ENCODE data around the gene ST3GAL3. TPM values are rescaled to one million over a fixed set of nuclear protein-coding genes. Genes with fewer than 3 reads are reported as not detected.

The ST3GAL3 gene
- total RNA-seq, 1 experiment from 2014 or later = 26.8 TPM

DNA sequence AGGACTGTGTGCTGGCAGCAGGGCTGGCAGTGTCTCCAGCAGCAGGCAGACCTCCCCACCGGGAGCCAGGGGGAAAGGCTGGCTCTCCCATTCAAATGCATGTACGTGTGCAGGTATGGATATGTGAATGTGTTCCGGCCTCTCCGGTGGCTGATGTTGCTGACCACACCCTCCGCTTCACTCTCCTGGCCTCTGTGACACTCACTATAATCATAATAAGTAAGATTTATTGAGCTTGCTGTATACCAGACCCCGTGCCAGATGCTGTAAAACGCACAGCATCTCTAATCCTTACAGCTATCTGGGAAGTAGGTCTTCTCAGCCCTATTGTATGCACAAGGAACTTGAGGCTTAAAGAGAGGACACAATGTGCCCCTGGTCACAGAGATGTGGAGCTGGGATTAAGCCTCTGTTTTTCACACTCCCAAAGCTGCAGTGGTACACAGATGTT, 205.7 kb downstream of the ST3GAL3 start:
- BruUV-seq (replicated peaks) = no TSS peak
- Histone ChIP-seq H3K4me1 (ENCODE audit: insufficient read depth, low read length, poor library complexity, severe bottlenecking) (peaks cover 39% of the 10 kb centered on the region), H3K27me3 (replicated peaks; ENCODE audit: insufficient read depth, low read depth, low read length, poor library complexity) (no peaks in the 10 kb centered on the region), H3K4me3 (ENCODE audit: low read depth, low read length, poor library complexity, severe bottlenecking) (no peak overlapping the region), H3K36me3 (ENCODE audit: insufficient read depth, low read length, poor library complexity, severe bottlenecking) (no peaks in the 10 kb centered on the region), H3K27ac (ENCODE audit: low read depth, low read length, poor library complexity, severe bottlenecking) (peak overlapping the region; percentile 90), H3K9me3 (ENCODE audit: low read depth, low read length, poor library complexity, severe bottlenecking) (no peaks in the 10 kb centered on the region)
- intact Hi-C loops (cut with micrococcal nuclease; ENCODE audit: unreplicated experiment) = no loop called here
- TF ChIP-seq, protein P1, sequence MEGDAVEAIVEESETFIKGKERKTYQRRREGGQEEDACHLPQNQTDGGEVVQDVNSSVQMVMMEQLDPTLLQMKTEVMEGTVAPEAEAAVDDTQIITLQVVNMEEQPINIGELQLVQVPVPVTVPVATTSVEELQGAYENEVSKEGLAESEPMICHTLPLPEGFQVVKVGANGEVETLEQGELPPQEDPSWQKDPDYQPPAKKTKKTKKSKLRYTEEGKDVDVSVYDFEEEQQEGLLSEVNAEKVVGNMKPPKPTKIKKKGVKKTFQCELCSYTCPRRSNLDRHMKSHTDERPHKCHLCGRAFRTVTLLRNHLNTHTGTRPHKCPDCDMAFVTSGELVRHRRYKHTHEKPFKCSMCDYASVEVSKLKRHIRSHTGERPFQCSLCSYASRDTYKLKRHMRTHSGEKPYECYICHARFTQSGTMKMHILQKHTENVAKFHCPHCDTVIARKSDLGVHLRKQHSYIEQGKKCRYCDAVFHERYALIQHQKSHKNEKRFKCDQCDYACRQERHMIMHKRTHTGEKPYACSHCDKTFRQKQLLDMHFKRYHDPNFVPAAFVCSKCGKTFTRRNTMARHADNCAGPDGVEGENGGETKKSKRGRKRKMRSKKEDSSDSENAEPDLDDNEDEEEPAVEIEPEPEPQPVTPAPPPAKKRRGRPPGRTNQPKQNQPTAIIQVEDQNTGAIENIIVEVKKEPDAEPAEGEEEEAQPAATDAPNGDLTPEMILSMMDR (conservative IDR thresholded peaks at IDR 0.05; ENCODE audit: low read depth, low read length) = no peak
- TF ChIP-seq EZH2 (IDR thresholded peaks at IDR 0.05; ENCODE audit: borderline replicate concordance, low read depth, low read length, poor library complexity, severe bottlenecking) = no peak
- ChIA-PET CTCF (interaction anchor here (1.3 kb wide), 1 partner anchor 150 kb away, joined by 5 read pairs; no protein-coding TSS in a partner anchor), POLR2A (ENCODE audit: low non-redundant PET) (interaction anchor here (0.6 kb wide), 1 partner anchor 930 kb away, joined by 5 read pairs; no protein-coding TSS in a partner anchor)
- no peak for DNase-seq (ENCODE audit: low spot score)

DNA sequence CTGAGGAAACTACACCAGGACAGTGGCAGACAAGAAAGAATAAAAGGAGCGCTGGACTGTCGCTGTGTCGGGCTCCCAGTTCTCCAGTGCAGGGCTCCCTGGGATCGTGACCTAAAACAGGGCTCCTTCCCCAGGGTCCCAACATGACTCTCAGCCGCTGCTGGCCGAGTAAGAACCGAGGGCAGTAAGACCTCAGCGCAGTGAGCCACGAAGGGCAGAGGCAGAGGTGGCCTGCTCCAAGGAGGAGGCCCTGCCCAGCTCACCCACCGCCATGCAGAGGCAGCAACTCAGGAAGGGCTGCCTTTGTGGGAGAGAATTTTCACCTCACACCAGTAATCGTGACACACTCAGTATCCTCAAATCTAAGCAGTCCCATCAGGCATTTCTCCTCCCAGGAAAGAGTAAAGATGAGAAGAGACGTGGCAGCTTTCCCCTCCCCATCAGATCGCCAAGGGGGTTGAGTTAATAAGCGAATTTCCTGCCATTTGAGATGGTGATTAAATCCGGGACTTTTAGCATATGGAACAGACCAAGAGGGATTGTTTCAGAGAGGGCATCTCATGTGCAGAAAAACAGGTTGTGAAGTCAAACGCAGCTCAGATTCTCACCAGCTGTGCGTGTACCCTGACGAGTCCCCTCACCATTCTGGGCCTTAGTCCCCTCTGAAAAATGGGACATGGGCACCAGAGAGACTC, 206.5 kb downstream of the ST3GAL3 start:
- no peak overlapping the region for H3K4me3 ChIP-seq (ENCODE audit: low read depth, low read length, poor library complexity, severe bottlenecking)
- TF ChIP-seq, protein P1 (conservative IDR thresholded peaks at IDR 0.05; ENCODE audit: low read depth, low read length) = no peak
- no peak for TF ChIP-seq EZH2 (IDR thresholded peaks at IDR 0.05; ENCODE audit: borderline replicate concordance, low read depth, low read length, poor library complexity, severe bottlenecking)
- ChIA-PET CTCF (interaction anchor here (0.8 to 1.0 kb wide), 2 partner anchors 17 to 20 kb away, joined by 3 to 4 read pairs; no protein-coding TSS in a partner anchor), POLR2A (ENCODE audit: low non-redundant PET) (no interaction called here)
- H3K36me3 ChIP-seq (ENCODE audit: insufficient read depth, low read length, poor library complexity, severe bottlenecking) = no peaks in the 10 kb centered on the region
- no peaks in the 10 kb centered on the region for H3K27me3 ChIP-seq (replicated peaks; ENCODE audit: insufficient read depth, low read depth, low read length, poor library complexity)
- peak; percentile 91 for DNase-seq (ENCODE audit: low spot score)
- TSS peak; percentile 87 for BruUV-seq (replicated peaks)
- H3K4me1 ChIP-seq (ENCODE audit: insufficient read depth, low read length, poor library complexity, severe bottlenecking) = peaks cover 39% of the 10 kb centered on the region
- no peaks in the 10 kb centered on the region for H3K9me3 ChIP-seq (ENCODE audit: low read depth, low read length, poor library complexity, severe bottlenecking)
- intact Hi-C loops (cut with micrococcal nuclease; ENCODE audit: unreplicated experiment) = no loop called here
- peak overlapping the region; percentile 90 for H3K27ac ChIP-seq (ENCODE audit: low read depth, low read length, poor library complexity, severe bottlenecking)

DNA sequence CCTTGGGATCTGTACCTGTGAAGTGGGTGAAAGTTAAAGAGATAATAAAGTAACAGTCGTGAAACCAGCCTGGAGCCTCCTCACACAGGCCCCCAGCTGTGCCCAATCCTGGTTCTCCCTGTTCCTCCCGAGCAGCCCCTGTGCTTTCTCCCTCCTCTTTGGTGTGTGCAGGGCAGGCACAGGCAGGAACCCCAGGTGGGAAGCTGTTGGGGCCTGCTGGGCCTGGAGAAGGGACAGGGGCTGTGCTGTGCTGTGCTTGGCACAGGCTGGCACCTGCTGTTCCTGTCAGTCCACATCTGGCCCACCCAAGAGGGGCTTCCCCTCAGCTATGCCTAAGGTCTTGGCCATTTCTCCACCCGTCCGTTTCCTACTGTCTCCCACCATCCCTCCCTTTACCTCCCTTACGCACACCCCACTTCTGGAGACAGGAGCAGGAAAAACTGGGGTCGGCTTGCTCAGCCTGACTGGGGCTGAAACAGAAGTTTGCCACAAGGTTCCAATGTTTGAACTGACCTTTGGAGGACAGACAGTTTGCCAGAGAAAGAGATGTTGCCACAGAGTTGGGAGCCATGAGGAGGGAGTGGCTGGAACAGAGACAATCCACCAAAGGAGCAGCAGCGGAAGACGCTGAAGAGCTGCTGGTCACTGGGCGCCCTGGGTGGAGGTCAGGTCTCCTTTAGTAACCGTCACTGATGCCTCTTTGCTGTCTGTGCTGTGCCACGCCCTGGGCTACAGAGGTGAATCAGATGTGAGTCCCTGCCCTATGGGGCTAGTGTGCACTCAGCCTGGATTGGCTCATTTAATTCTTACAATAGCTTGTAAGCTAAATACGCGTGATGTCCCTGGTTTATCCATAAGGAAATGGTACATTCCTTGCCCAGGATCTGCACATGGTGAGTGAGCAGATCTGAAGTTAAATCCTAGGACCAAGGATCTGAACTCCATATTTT, 207.5 kb downstream of the ST3GAL3 start:
- Histone ChIP-seq H3K27ac (ENCODE audit: low read depth, low read length, poor library complexity, severe bottlenecking) (peak overlapping the region; percentile 90), H3K27me3 (replicated peaks; ENCODE audit: insufficient read depth, low read depth, low read length, poor library complexity) (no peaks in the 10 kb centered on the region), H3K4me3 (ENCODE audit: low read depth, low read length, poor library complexity, severe bottlenecking) (no peak overlapping the region), H3K9me3 (ENCODE audit: low read depth, low read length, poor library complexity, severe bottlenecking) (no peaks in the 10 kb centered on the region), H3K36me3 (ENCODE audit: insufficient read depth, low read length, poor library complexity, severe bottlenecking) (no peaks in the 10 kb centered on the region), H3K4me1 (ENCODE audit: insufficient read depth, low read length, poor library complexity, severe bottlenecking) (peaks cover 39% of the 10 kb centered on the region)
- ChIA-PET CTCF (interaction anchor here (0.7 to 1.0 kb wide), 2 partner anchors 16 to 19 kb away, joined by 3 to 4 read pairs; no protein-coding TSS in a partner anchor), POLR2A (ENCODE audit: low non-redundant PET) (no interaction called here)
- no peak for DNase-seq (ENCODE audit: low spot score)
- TF ChIP-seq EZH2 (IDR thresholded peaks at IDR 0.05; ENCODE audit: borderline replicate concordance, low read depth, low read length, poor library complexity, severe bottlenecking) = no peak
- TF ChIP-seq, protein P1 (conservative IDR thresholded peaks at IDR 0.05; ENCODE audit: low read depth, low read length) = no peak
- intact Hi-C loops (cut with micrococcal nuclease; ENCODE audit: unreplicated experiment) = no loop called here
- BruUV-seq (replicated peaks) = no TSS peak

Data from A673 (cell line).